ENCODE results near the gene CAPZB.

CAPZB gene

GRCh38 chr1:19464696-19465095, 20.6 kb downstream of the CAPZB start:
- in situ Hi-C loops (cut with HindIII; ENCODE audit: low sequenced_read_pairs), result no loop called here
- TF ChIP-seq, protein P1, sequence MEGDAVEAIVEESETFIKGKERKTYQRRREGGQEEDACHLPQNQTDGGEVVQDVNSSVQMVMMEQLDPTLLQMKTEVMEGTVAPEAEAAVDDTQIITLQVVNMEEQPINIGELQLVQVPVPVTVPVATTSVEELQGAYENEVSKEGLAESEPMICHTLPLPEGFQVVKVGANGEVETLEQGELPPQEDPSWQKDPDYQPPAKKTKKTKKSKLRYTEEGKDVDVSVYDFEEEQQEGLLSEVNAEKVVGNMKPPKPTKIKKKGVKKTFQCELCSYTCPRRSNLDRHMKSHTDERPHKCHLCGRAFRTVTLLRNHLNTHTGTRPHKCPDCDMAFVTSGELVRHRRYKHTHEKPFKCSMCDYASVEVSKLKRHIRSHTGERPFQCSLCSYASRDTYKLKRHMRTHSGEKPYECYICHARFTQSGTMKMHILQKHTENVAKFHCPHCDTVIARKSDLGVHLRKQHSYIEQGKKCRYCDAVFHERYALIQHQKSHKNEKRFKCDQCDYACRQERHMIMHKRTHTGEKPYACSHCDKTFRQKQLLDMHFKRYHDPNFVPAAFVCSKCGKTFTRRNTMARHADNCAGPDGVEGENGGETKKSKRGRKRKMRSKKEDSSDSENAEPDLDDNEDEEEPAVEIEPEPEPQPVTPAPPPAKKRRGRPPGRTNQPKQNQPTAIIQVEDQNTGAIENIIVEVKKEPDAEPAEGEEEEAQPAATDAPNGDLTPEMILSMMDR (IDR thresholded peaks at IDR 0.05; ENCODE audit: low read depth, low read length), result no peak
- no peak for DNase-seq (ENCODE audit: low read depth, low spot score)
- no peak overlapping the region for H3K4me3 ChIP-seq (ENCODE audit: low read depth, low read length)

DNA sequence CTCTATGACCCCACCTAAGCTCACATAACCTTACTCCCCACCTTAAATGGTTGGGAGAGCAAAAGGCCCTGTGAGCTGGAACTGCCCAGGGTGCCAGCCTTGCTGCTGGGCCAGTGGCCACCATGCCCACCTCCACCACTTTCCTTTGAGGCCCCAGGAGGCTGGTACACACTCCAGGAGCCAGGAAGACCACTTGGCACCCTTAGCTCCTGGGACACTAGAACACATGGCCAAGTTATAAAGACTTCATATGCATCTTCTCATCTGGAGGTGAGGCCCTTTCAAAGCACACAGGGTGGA, 21.9 kb downstream of the CAPZB start:
- in situ Hi-C loops (cut with HindIII; ENCODE audit: low sequenced_read_pairs), result no loop called here
- no peak overlapping the region for H3K4me3 ChIP-seq (ENCODE audit: low read depth, low read length)
- TF ChIP-seq, protein P1 (IDR thresholded peaks at IDR 0.05; ENCODE audit: low read depth, low read length), result no peak
- no peak for DNase-seq (ENCODE audit: low read depth, low spot score)

DNA sequence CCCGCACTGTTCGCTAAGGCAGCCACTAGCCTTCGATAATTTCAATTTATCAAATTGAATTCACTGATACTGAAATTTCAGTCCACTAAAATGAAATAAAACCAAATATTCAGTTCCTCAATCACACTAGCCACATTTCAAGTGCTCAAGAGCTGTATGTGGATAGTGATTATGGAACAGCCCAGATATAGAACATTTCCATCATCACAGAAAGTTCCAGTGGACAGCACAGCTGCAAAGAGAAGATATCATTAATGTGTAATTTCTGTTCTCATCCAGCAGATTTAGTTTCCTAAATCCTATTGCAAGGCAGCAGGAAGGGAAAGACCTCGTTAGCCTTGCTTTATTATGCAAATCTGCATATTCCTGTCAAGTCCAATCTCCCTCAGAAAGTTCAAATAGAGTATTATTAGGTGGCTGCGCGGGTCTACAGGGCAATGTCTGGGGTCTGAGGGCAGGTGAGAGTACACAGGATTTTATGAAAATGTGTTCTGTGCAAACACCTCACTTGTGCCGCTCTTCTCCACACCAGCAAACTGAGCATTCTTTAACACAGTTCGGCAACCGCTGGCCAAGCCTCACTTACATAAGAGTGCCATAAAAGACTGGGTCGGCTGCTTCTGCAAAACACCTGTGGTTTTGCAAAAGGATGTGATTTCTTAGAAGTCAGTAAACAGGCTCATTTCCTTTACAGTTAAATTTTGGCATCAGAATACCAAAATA, 22.4 kb downstream of the CAPZB start:
- H3K4me3 ChIP-seq (ENCODE audit: low read depth, low read length), result no peak overlapping the region
- no peak for DNase-seq (ENCODE audit: low read depth, low spot score)
- TF ChIP-seq, protein P1 (IDR thresholded peaks at IDR 0.05; ENCODE audit: low read depth, low read length), result no peak
- in situ Hi-C loops (cut with HindIII; ENCODE audit: low sequenced_read_pairs), result no loop called here

GRCh38 chr1:19461220-19461554, 24.2 kb downstream of the CAPZB start:
- in situ Hi-C loops (cut with HindIII; ENCODE audit: low sequenced_read_pairs), result no loop called here
- TF ChIP-seq, protein P1 (IDR thresholded peaks at IDR 0.05; ENCODE audit: low read depth, low read length), result no peak
- DNase-seq (ENCODE audit: low read depth, low spot score), result no peak
- no peak overlapping the region for H3K4me3 ChIP-seq (ENCODE audit: low read depth, low read length)

- DNase-seq (ENCODE audit: low read depth, low spot score), result no peak
- in situ Hi-C loops (cut with HindIII; ENCODE audit: low sequenced_read_pairs), result no loop called here
- TF ChIP-seq, protein P1 (IDR thresholded peaks at IDR 0.05; ENCODE audit: low read depth, low read length), result no peak
- H3K4me3 ChIP-seq (ENCODE audit: low read depth, low read length), result no peak overlapping the region
These were observed 24.7 kb downstream of the CAPZB start for GRCh38 chr1:19460535-19461219.

- in situ Hi-C loops (cut with HindIII; ENCODE audit: low sequenced_read_pairs), result no loop called here
- H3K4me3 ChIP-seq (ENCODE audit: low read depth, low read length), result no peak overlapping the region
- TF ChIP-seq, protein P1 (IDR thresholded peaks at IDR 0.05; ENCODE audit: low read depth, low read length), result no peak
- DNase-seq (ENCODE audit: low read depth, low spot score), result no peak
These were observed 26.4 kb downstream of the CAPZB start for GRCh38 chr1:19458815-19459417.

Data from astrocyte of the spinal cord (primary cell).